Mesenteric fat pad (tissue), 1 donor: ENCODE measurements around the gene NR2F1. TPM values are rescaled to one million over a fixed set of nuclear protein-coding genes. Genes with fewer than 3 reads are reported as not detected.

Experiments
- DNase-seq: peaks from one replicate; pipeline ENCODE4 v3.0.0-alpha.2; 2020; ENCODE audit warnings: low spot score
- total RNA-seq: library from RNA; stranded (reverse); fragmentation: NEBNext Ultra II Directional; extraction: Animal tissue kit (Norgen Biotek cat#: 25700); gene quantifications from one replicate; pipeline ENCODE4 v1.2.1, GENCODE V29; 2021
- donor health status: DM: yes; HTN: yes; CAD: no.

The NR2F1 gene
- total RNA-seq, 1 donor from 2014 or later: 71.5 TPM

DNA sequence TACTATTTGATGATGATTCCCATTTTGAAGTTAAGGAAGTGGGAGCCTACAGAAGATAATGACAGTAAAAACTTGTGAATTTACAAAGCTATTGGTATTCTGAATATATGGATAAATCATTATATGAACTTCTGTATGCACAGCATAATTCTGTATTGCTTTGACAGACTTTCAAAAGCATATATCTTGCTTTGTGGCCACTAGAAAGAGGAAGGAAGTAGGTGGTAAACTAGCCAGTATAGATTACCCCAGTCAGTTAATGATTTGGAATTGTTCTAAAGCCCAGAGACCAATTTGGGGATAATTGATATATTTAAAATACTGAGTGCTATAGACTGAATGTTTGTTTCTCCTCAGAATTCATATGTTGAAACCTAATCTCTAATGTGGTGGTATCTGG lies 53.0 kb downstream of the NR2F1 start:
- DNase-seq: no peak

DNA sequence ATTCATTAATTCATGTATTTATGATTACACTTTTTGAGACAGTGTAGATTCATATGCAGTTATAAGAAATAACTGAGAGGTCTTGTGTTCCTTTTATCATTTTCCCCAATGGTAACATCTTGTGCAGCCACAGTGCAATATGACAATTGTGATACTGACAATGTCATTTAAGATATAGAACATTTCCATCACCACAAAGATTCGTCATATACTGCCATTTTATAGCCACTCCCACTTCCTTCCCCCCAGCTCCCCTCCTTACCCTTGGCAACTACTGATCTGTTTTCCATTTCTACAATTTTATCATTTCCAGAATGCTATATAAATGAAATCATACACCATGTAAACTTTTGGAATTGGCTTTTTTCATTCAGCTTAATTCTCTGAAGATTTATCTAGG lies 53.8 kb downstream of the NR2F1 start:
- DNase-seq: no peak

DNA sequence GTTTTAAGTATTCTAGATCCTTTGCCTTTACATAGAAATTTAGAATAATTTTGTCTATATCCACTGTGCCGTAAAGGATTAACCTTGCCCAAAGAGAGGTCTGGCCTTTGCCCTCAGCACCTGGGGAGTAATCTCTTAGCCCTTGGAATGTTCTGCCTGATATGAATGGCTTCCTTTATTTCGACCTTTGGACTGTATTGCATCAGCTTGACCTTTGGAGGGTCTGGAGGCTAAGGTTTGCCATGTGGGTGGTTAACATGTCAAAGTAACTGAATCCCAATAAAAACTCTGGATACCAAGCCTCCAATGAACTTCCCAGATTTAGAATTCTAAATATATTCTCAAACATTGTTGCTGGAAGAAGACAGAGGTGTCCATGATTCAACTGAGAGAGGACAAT lies 54.7 kb downstream of the NR2F1 start:
- no peak for DNase-seq

DNA sequence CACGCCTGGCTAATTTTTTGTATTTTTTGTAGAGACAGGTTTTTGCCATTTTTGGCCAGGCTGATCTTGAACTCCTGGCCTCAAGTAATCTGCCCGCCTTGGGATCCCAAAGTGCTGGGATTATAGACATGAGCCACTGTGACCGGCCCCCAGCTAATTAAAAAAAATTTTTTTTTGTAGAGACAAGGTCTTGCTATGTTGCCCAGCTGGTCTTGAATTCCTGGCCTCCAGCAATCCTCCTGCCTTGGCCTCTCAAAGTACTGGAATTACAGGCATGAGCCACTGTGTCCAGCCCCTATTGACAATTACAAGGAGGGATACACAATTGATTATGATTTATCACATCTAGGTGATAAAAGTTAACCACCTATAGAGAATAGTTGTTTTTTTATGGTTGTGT lies 59.5 kb downstream of the NR2F1 start:
- no peak for DNase-seq

Other genes starting within 250 kb of the NR2F1 start
- 23.2 TPM for gene NR2F1-AS1, start 2.0 kb upstream of the NR2F1 start, total RNA-seq
- gene POU5F2, start 158.4 kb downstream of the NR2F1 start, total RNA-seq: 1.9 TPM